ENCODE measurements around the gene ASB1. TPM values are rescaled to one million over a fixed set of nuclear protein-coding genes. Genes with fewer than 3 reads are reported as not detected.
A peak's percentile ranks its signal among the peaks of the same experiment; 100 is the strongest.

The ASB1 gene
- total RNA-seq, 1 donor from 2014 or later, result 69.8 TPM

- intact Hi-C loops (cut with DNase I), result no loop called here
- ATAC-seq (ENCODE audit: poor library complexity) (peak; percentile 49), DNase-seq (no peak)
These were observed 31.2 kb downstream of the ASB1 start for GRCh38 chr2:238457927-238458324.

DNA sequence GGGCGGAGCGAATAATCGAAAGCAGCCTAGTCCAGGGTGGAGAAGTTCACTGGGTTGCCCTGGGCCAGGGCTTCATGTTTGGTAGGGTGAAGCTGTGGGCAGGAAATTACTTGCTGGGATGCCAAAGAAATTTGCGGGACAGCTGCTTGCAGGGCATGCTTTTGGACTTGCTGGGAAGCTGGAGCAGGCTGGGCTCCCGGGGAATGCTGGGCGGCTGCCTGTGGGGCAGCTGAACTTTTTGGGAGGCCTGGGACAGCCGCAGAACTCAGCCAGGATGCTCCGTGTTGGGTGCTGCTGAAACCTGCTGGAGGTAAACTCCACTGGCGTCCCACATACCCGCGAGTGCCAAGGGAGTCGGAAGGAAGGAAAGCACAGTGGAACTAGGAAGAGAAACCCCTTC, 31.9 kb downstream of the ASB1 start:
- ATAC-seq (ENCODE audit: poor library complexity) (peak; percentile 59), DNase-seq (no peak)
- intact Hi-C loops (cut with DNase I), result no loop called here

DNA sequence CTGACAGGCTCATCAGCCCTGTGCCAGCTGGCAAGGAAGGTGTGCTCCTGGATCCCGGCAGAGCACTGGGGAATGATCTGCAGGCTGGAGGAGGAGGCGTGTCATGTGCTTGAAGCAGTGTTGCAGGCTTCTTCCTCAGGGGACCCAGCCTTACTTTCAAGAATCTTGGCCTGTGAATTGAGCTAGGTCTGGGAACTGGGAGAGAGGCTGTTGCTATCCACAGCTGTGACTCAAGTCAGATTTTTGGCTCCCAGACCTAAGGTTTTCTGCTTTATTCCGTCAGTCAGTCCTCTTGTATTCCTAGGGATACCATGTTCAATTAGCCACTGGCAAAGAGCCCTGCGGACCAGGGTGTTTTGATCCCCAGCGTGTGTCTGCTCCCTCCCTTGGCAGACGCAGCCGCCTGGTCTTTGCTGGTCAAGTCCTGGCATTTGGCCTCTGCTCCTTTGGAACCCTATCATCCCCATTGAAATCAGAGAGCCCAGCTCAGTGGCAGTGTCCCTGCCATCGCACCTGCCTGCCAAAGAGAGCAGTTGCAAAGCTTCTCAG, 32.4 kb downstream of the ASB1 start:
- ATAC-seq (ENCODE audit: poor library complexity), result peak; percentile 88
- intact Hi-C loops (cut with DNase I), result no loop called here
- DNase-seq, result peak; percentile 83

DNA sequence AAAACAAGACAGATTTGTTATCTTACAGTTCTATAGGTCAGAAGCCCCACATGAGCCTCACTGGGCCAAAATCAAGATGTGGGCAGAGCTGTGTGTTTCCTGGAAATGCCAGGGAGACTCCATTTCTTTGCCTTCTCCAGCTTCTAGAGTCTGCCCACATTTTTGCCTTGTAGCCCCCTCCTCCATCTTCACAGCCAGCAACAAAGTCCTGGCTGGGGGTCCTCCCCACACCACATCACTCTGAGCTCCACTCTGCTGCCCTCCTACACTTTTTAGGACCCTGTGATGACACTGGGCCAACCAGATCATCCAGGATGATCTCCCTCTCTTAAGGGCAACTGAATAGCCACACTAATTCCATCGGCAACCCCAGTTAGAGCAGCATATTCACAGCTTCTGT, 34.3 kb downstream of the ASB1 start:
- no peak for DNase-seq
- intact Hi-C loops (cut with DNase I), result loop anchor here (2.0 kb wide), 1 partner anchor 90 kb away; no protein-coding TSS in a partner anchor
- ATAC-seq (ENCODE audit: poor library complexity), result no peak

DNA sequence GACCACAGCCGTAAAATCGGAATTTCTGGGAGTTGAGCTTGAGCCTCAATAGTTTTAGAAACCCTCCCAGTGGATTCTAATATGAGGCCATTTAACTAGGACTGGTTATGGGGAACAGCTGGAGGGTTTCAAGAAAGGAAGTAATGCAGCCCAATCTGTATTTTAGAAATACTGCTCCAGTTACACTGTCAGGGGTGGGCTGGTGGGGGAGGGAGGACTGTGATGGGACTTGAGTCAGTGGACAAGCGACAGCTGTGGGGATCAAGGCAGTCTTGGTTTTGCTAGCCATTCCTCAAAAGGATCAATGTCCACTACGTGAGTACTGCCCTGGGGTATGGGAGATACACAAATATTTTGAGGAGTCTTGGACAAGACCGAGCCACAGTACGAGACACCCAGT, 34.8 kb downstream of the ASB1 start:
- ATAC-seq (ENCODE audit: poor library complexity) (no peak), DNase-seq (no peak)
- intact Hi-C loops (cut with DNase I), result loop anchor here (2.0 kb wide), 1 partner anchor 91 kb away; no protein-coding TSS in a partner anchor

DNA sequence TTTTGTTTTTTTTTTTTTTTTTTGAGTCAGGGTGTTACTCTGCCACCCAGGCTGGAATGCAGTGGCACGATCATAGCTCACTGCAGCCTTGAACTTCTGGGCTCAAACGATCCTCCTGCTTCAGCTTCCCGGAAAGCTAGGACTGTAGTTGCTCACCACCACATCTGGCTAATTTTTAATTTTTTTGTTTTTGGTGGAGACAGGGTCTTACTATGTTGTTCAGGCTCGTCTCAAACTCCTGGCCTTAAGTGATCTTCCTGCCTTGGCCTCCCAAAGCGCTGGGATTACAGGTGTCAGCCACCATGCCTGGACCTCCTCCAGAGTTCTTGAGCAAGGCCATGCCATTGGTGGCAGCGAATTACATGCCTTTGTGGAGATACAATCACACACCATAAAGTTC, 35.2 kb downstream of the ASB1 start:
- intact Hi-C loops (cut with DNase I), result loop anchor here (2.0 kb wide), 1 partner anchor 91 kb away; no protein-coding TSS in a partner anchor
- no peak for DNase-seq
- ATAC-seq (ENCODE audit: poor library complexity), result no peak

- no peak for DNase-seq
- intact Hi-C loops (cut with DNase I), result no loop called here
- ATAC-seq (ENCODE audit: poor library complexity), result no peak
These were observed 36.2 kb downstream of the ASB1 start for GRCh38 chr2:238462782-238463396.

GRCh38 chr2:238464389-238464788, 37.7 kb downstream of the ASB1 start:
- ATAC-seq (ENCODE audit: poor library complexity), result no peak
- intact Hi-C loops (cut with DNase I), result no loop called here
- DNase-seq, result no peak

- ATAC-seq (ENCODE audit: poor library complexity), result no peak
- no peak for DNase-seq
- intact Hi-C loops (cut with DNase I), result no loop called here
These were observed 38.9 kb downstream of the ASB1 start for GRCh38 chr2:238465487-238466242.

DNA sequence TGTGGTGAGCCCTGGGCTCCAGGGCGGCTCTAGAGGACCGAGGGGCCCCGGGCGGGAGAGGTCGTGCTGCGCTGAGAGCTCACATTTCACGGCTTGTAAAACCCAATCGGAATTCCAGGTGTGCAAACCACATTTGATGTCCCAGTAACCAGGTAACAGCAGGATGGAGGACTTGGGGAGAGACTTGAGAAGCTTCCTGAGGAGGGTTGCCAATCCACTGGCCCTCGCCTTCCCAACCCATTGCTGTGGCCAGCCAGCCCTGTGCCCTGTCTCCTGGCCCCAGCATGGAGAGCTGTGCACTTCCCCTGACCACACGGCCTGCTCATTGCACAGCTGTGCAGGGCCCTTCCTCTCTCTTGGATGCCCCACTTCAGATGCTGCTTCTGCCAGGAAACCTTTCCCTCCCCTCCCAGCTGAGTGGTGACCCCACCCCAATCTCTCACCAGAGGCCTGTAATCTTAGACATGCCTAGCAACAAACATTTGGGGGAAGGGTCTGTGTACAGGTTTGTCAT, 39.6 kb downstream of the ASB1 start:
- DNase-seq (no peak), ATAC-seq (ENCODE audit: poor library complexity) (no peak)
- intact Hi-C loops (cut with DNase I), result no loop called here

DNA sequence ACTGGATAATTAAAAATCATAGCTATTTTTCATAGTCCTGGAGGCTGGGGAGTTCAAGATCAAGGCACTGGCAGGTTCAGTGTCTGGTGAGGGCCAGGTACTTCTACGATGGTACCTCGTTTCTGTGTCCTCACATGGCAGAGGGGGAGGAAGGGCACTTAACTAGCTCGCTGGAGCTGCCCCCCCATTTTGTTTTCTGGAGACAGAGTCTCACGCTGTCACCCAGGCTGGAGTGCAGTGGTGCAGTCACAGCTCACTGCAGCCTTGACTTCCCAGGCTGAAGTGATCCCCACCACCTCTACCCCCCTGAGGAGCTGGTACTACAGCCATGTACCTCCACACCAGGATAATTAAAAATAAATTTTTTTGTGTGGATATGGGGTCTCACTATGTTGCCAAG, 40.3 kb downstream of the ASB1 start:
- ATAC-seq (ENCODE audit: poor library complexity) (no peak), DNase-seq (no peak)
- intact Hi-C loops (cut with DNase I), result no loop called here

- DNase-seq, result no peak
- no peak for ATAC-seq (ENCODE audit: poor library complexity)
- intact Hi-C loops (cut with DNase I), result no loop called here
These were observed 41.1 kb downstream of the ASB1 start for GRCh38 chr2:238467792-238468191.

- DNase-seq (no peak), ATAC-seq (ENCODE audit: poor library complexity) (no peak)
- intact Hi-C loops (cut with DNase I), result no loop called here
These were observed 42.4 kb downstream of the ASB1 start for GRCh38 chr2:238469155-238469554.

GRCh38 chr2:238473014-238473413, 46.3 kb downstream of the ASB1 start:
- DNase-seq, result no peak
- intact Hi-C loops (cut with DNase I), result no loop called here

DNA sequence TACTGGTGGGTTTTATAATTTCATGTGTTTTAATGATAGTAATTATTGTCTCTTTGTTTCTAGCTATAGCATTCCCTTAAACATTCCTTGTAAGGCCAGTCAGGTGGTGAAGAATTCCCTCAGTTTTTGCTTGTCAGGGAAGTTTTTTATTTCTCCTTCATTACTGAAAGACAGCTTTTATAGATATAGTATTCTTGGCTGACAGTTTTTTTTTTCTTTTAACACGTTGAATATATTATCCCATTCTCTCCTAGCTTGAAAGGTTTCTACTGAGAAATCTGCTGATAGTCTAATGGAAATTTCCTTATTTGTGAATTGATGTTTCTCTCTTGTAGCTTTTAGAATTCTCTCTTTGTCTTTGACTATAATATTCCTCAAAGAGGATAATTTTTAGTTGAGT, 46.8 kb downstream of the ASB1 start:
- intact Hi-C loops (cut with DNase I), result no loop called here
- no peak for DNase-seq
- ATAC-seq (ENCODE audit: poor library complexity), result no peak

More at GRCh38 chr2:238473014-238473413, 46.3 kb downstream of the ASB1 start:
- no peak for ATAC-seq (ENCODE audit: poor library complexity)

DNA sequence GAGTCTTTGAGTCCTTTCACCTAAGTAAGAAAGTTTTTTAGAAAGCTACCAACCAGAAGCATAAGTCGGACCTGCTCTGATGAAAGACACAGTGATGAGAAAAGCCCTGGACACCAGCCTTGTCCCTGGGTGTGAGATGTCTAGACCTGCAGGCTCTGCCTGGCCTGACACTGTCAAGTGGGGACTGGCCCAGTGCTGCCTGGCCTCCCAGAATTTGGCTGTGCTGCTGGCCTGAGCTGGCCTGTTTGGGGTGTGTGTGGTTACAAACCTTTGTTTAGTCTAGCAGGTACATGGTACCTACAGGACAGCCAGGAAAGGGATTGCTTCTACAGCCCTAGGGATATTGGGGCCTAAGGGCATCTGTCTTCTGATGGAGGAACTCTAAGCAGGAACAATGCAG, 48.3 kb downstream of the ASB1 start:
- no peak for ATAC-seq (ENCODE audit: poor library complexity)
- intact Hi-C loops (cut with DNase I), result no loop called here
- DNase-seq, result no peak

DNA sequence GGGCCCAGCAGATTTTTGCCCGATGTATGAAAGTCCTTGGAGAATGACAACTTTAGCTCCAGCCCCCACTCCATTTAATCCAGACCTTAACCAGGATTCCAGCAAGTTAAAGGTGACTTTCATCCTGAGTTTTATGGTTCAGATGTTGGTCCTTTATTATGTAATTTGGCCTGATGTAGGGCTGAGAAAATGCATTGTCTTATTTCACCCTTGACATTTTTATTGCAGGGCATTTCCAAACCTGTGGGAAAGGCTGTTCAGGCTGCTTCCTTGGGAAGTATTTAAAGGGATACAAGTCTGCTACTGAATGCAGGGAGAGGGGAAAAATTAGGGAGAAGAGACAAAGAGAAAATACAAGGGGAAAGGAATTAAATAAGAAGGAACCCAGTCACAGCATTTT, 48.8 kb downstream of the ASB1 start:
- ATAC-seq (ENCODE audit: poor library complexity), result no peak
- intact Hi-C loops (cut with DNase I), result no loop called here

GRCh38 chr2:238476258-238476657, 49.5 kb downstream of the ASB1 start:
- intact Hi-C loops (cut with DNase I), result no loop called here
- ATAC-seq (ENCODE audit: poor library complexity), result no peak
- no peak for DNase-seq

More for the DNA sequence above, 48.8 kb downstream of the ASB1 start:
- no peak for DNase-seq

DNA sequence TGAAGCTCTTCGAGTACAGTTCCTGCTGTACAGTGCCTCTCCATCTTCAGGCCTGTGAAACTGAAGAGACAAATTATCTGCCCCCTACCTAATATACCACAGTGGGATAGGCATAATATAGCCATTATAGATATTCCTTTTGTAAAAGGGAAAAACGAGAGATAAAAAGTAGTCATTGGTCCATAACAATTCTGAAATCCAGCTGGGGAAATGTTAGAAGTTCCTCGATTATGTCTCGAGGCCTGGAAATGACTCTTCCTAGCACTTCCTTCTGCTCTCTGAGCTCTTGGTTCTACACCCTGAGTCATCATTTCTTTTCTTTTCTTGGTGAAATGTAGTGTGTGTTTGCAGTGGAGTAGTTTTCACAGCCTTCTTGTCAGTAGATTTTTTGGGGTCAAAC, 51.5 kb downstream of the ASB1 start:
- ATAC-seq (ENCODE audit: poor library complexity) (no peak), DNase-seq (no peak)
- intact Hi-C loops (cut with DNase I), result no loop called here

- ATAC-seq (ENCODE audit: poor library complexity) (no peak), DNase-seq (no peak)
- intact Hi-C loops (cut with DNase I), result no loop called here
These were observed 53.1 kb downstream of the ASB1 start for GRCh38 chr2:238479847-238480246.
